ENCODE results near the gene RAVER2. TPM values are rescaled to one million over a fixed set of nuclear protein-coding genes. Genes with fewer than 3 reads are reported as not detected.

RAVER2 gene
- total RNA-seq, 1 experiment from 2014 or later, result 15.1 TPM

DNA sequence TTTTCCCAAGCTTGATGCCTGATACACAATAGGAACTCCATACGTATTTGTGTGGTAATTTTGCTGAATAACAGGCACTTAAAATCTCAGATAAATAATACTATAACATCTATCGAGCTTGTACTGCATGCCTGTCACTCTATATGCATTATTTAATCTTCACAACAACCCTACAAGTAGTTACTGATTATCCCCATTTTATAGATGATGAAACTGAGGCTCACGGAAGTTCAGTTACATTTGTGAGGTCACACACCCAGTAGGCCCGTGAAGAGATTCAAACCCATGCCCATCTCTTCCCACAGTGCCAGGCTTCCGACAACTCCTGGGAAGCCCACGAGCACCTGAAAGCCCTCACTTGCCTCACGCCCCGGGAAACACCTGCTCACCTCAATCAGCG is 98.8 kb downstream of the RAVER2 start:
- in situ Hi-C loops (cut with HindIII; ENCODE audit: low pct_unique_long_range_greater_than_20kb, low sequenced_read_pairs), result no loop called here
- intact Hi-C loops (cut with micrococcal nuclease; ENCODE audit: unreplicated experiment), result no loop called here
- POLR2A ChIA-PET, result no interaction called here
- TF ChIP-seq, protein P1, sequence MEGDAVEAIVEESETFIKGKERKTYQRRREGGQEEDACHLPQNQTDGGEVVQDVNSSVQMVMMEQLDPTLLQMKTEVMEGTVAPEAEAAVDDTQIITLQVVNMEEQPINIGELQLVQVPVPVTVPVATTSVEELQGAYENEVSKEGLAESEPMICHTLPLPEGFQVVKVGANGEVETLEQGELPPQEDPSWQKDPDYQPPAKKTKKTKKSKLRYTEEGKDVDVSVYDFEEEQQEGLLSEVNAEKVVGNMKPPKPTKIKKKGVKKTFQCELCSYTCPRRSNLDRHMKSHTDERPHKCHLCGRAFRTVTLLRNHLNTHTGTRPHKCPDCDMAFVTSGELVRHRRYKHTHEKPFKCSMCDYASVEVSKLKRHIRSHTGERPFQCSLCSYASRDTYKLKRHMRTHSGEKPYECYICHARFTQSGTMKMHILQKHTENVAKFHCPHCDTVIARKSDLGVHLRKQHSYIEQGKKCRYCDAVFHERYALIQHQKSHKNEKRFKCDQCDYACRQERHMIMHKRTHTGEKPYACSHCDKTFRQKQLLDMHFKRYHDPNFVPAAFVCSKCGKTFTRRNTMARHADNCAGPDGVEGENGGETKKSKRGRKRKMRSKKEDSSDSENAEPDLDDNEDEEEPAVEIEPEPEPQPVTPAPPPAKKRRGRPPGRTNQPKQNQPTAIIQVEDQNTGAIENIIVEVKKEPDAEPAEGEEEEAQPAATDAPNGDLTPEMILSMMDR (IDR thresholded peaks at IDR 0.05), result no peak
- no peak for TF ChIP-seq SIN3A (IDR thresholded peaks at IDR 0.05; ENCODE audit: borderline replicate concordance, insufficient read depth, low read depth, low read length)
- TF ChIP-seq POLR2AphosphoS5 (IDR thresholded peaks at IDR 0.05; ENCODE audit: low read depth, low read length), result no peak
- TF ChIP-seq, protein P2, sequence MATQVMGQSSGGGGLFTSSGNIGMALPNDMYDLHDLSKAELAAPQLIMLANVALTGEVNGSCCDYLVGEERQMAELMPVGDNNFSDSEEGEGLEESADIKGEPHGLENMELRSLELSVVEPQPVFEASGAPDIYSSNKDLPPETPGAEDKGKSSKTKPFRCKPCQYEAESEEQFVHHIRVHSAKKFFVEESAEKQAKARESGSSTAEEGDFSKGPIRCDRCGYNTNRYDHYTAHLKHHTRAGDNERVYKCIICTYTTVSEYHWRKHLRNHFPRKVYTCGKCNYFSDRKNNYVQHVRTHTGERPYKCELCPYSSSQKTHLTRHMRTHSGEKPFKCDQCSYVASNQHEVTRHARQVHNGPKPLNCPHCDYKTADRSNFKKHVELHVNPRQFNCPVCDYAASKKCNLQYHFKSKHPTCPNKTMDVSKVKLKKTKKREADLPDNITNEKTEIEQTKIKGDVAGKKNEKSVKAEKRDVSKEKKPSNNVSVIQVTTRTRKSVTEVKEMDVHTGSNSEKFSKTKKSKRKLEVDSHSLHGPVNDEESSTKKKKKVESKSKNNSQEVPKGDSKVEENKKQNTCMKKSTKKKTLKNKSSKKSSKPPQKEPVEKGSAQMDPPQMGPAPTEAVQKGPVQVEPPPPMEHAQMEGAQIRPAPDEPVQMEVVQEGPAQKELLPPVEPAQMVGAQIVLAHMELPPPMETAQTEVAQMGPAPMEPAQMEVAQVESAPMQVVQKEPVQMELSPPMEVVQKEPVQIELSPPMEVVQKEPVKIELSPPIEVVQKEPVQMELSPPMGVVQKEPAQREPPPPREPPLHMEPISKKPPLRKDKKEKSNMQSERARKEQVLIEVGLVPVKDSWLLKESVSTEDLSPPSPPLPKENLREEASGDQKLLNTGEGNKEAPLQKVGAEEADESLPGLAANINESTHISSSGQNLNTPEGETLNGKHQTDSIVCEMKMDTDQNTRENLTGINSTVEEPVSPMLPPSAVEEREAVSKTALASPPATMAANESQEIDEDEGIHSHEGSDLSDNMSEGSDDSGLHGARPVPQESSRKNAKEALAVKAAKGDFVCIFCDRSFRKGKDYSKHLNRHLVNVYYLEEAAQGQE (IDR thresholded peaks at IDR 0.05; ENCODE audit: insufficient read depth in 1 of 2, low read depth in 2 of 2, low read length in 1 of 2), result no peak
- no peak for TF ChIP-seq TCF7L2 (IDR thresholded peaks at IDR 0.05; ENCODE audit: low read depth, low read length)
- no peak for DNase-seq (ENCODE audit: low read depth, low spot score)
- CTCF ChIA-PET, result no interaction called here
- Histone ChIP-seq H3K9me3 (ENCODE audit: control insufficient read depth, insufficient read depth, low read depth, low read length) (no peaks in the 10 kb centered on the region), H3K27ac (ENCODE audit: low read length) (no peak overlapping the region), H3K4me3 (ENCODE audit: low read depth in 2 of 2, low read length in 2 of 2) (no peak overlapping the region), H3K27me3 (ENCODE audit: control insufficient read depth, insufficient read depth, low read length) (no peaks in the 10 kb centered on the region), H3K36me3 (ENCODE audit: control insufficient read depth, insufficient read depth, low read length) (peaks cover 7% of the 10 kb centered on the region), H3K4me1 (ENCODE audit: control insufficient read depth, insufficient read depth, low read length) (no peaks in the 10 kb centered on the region)
- no peak for ATAC-seq
- no TSS peak for BruUV-seq (replicated peaks)

- Histone ChIP-seq H3K27ac (ENCODE audit: low read length) (no peak overlapping the region), H3K4me1 (ENCODE audit: control insufficient read depth, insufficient read depth, low read length) (no peaks in the 10 kb centered on the region), H3K27me3 (ENCODE audit: control insufficient read depth, insufficient read depth, low read length) (no peaks in the 10 kb centered on the region), H3K9me3 (ENCODE audit: control insufficient read depth, insufficient read depth, low read depth, low read length) (no peaks in the 10 kb centered on the region), H3K36me3 (ENCODE audit: control insufficient read depth, insufficient read depth, low read length) (peaks cover 7% of the 10 kb centered on the region), H3K4me3 (ENCODE audit: low read depth in 2 of 2, low read length in 2 of 2) (no peak overlapping the region)
- ChIA-PET CTCF (no interaction called here), POLR2A (no interaction called here)
- intact Hi-C loops (cut with micrococcal nuclease; ENCODE audit: unreplicated experiment) (no loop called here), in situ Hi-C loops (cut with HindIII; ENCODE audit: low pct_unique_long_range_greater_than_20kb, low sequenced_read_pairs) (no loop called here)
- ATAC-seq (no peak), DNase-seq (ENCODE audit: low read depth, low spot score) (no peak)
- no TSS peak for BruUV-seq (replicated peaks)
- TF ChIP-seq POLR2AphosphoS5 (IDR thresholded peaks at IDR 0.05; ENCODE audit: low read depth, low read length) (no peak), SIN3A (IDR thresholded peaks at IDR 0.05; ENCODE audit: borderline replicate concordance, insufficient read depth, low read depth, low read length) (no peak), TCF7L2 (IDR thresholded peaks at IDR 0.05; ENCODE audit: low read depth, low read length) (no peak)
- TF ChIP-seq, protein P1 (IDR thresholded peaks at IDR 0.05), result no peak
- TF ChIP-seq, protein P2 (IDR thresholded peaks at IDR 0.05; ENCODE audit: insufficient read depth in 1 of 2, low read depth in 2 of 2, low read length in 1 of 2), result no peak
Observed at GRCh38 chr1:64844175-64844574, 99.3 kb downstream of the RAVER2 start.
